H1 (cell line): Measurements from ENCODE around the gene DNAH1. TPM values are rescaled to one million over a fixed set of nuclear protein-coding genes. Genes with fewer than 3 reads are reported as not detected.
A peak's percentile ranks its signal among the peaks of the same experiment; 100 is the strongest.

Experiments
- CTCF ChIA-PET: fragments of 300-600 bp; sonication (Branson Sonifier 250); formaldehyde crosslinking; loops from one replicate; lab custom pipeline; 2021; ENCODE audit not compliant: partially characterized antibody; lab: Charles Lee
- POLR2A ChIA-PET: fragments of 300-600 bp; sonication (Branson Sonifier 250); formaldehyde crosslinking; loops from one replicate; lab custom pipeline; 2021; ENCODE audit warnings: inconsistent platforms; ENCODE audit not compliant: partially characterized antibody; lab: Charles Lee
- DNase-seq, 2 experiments: peaks; one replicate each; pipeline versions ENCODE4 v3.0.0 to v3.0.0-alpha.2; 2010 to 2022; ENCODE audit warnings: low spot score in 2 of 2, low read depth in 1 of 2, mixed read lengths in 1 of 2
- FAIRE-seq: peaks from 2 replicates; lab custom pipeline; 2011; peaks lifted over from hg19 to GRCh38; lab: Jason Lieb, UNC
- H2AFZ ChIP-seq: 2 replicates; pipeline ENCODE4 v1.8.1; 2012; ENCODE audit warnings: low read length, inconsistent platforms
- H2AK5ac ChIP-seq: 2 replicates; pipeline ENCODE4 v1.6.1; 2013; ENCODE audit warnings: low read depth, low read length
- H2BK120ac ChIP-seq: replicated peaks from 2 replicates; pipeline ENCODE3; 2013; ENCODE audit warnings: low read depth, low read length, inconsistent platforms
- H2BK12ac ChIP-seq: 2 replicates; pipeline ENCODE4 v1.6.1; 2013; ENCODE audit warnings: low read depth, low read length
- H2BK15ac ChIP-seq: 2 replicates; pipeline ENCODE4 v1.6.1; 2013; ENCODE audit warnings: low read length
- H2BK20ac ChIP-seq: 2 replicates; pipeline ENCODE4 v1.6.1; 2013; ENCODE audit warnings: low read length
- H2BK5ac ChIP-seq: 2 replicates; pipeline ENCODE4 v1.6.1; 2013; ENCODE audit warnings: low read depth, low read length
- H3K14ac ChIP-seq: 2 replicates; pipeline ENCODE4 v1.6.1; 2013; ENCODE audit warnings: inconsistent platforms; ENCODE audit not compliant: insufficient read length
- H3K18ac ChIP-seq: 2 replicates; pipeline ENCODE4 v1.6.1; 2013; ENCODE audit warnings: low read length; ENCODE audit errors: extremely low read depth
- H3K23ac ChIP-seq: 2 replicates; pipeline ENCODE4 v1.6.1; 2013; ENCODE audit warnings: inconsistent platforms; ENCODE audit not compliant: insufficient read length
- H3K23me2 ChIP-seq: 2 replicates; pipeline ENCODE4 v1.6.1; 2013; ENCODE audit warnings: low read depth, low read length
- H3K27ac ChIP-seq: 2 replicates; pipeline ENCODE4 v1.6.1; 2011; ENCODE audit warnings: low read depth, low read length, inconsistent platforms
- H3K27me3 ChIP-seq, 4 experiments: replicated peaks in 1 of 4; 1 replicate in 1 of 4; 2 replicates in 3 of 4; pipeline versions ENCODE4 v1.6.1 to v1.8.1; 2011 to 2013; ENCODE audit warnings: low read length in 3 of 4, mild to moderate bottlenecking in 3 of 4, inconsistent platforms in 2 of 4, mixed read lengths in 2 of 4, moderate library complexity in 1 of 4; ENCODE audit not compliant: control insufficient read depth in 3 of 4, insufficient read depth in 3 of 4; ENCODE audit errors: extremely low read depth in 1 of 4
- H3K36me3 ChIP-seq, 4 experiments: 2 replicates each; pipeline versions ENCODE4 v1.6.1 to v1.8.1; 2011 to 2013; ENCODE audit warnings: mild to moderate bottlenecking in 4 of 4, low read length in 3 of 4, moderate library complexity in 2 of 4, control low read depth in 1 of 4, inconsistent platforms in 1 of 4; ENCODE audit not compliant: insufficient read depth in 4 of 4, control insufficient read depth in 2 of 4
- H3K4ac ChIP-seq: replicated peaks from 2 replicates; pipeline ENCODE3; 2013; ENCODE audit warnings: low read length, low read depth, mixed read lengths, inconsistent platforms; ENCODE audit not compliant: insufficient read length
- H3K4me1 ChIP-seq, 4 experiments: replicated peaks in 1 of 4; 1 replicate in 1 of 4; 2 replicates in 3 of 4; pipeline versions ENCODE4 v1.6.1 to v1.8.1; 2011 to 2013; ENCODE audit warnings: low read length in 3 of 4, inconsistent platforms in 2 of 4, mixed read lengths in 1 of 4; ENCODE audit not compliant: insufficient read depth in 4 of 4, control insufficient read depth in 3 of 4
- H3K4me2 ChIP-seq, 2 experiments: 2 replicates each; pipeline versions ENCODE4 v1.6.1 to v1.8.1; 2011 to 2013; ENCODE audit warnings: low read depth in 2 of 2, low read length in 2 of 2, control low read depth in 1 of 2, inconsistent platforms in 1 of 2, mild to moderate bottlenecking in 1 of 2; ENCODE audit not compliant: insufficient read depth in 1 of 2
- H3K4me3 ChIP-seq, 4 experiments: fragments of 200-600, 300-600 bp in 1 of 4; sonication (generic), shearing (Covaris generic), sonication (Bioruptor Twin) in 1 of 4; 2 replicates each; pipeline versions ENCODE4 v1.5.1 to v1.8.1; 2011 to 2016; ENCODE audit warnings: low read length in 4 of 4, low read depth in 3 of 4, control low read depth in 2 of 4, inconsistent platforms in 2 of 4, mild to moderate bottlenecking in 2 of 4, mixed read lengths in 1 of 4, moderate library complexity in 1 of 4; ENCODE audit not compliant: insufficient read depth in 2 of 4; ENCODE audit errors: extremely low read depth in 1 of 4
- H3K56ac ChIP-seq: replicated peaks from 2 replicates; pipeline ENCODE3; 2013; ENCODE audit warnings: low read depth, mild to moderate bottlenecking, mixed read lengths, low read length, inconsistent platforms; ENCODE audit not compliant: insufficient read length
- H3K79me1 ChIP-seq: 2 replicates; pipeline ENCODE4 v1.6.1; 2013; ENCODE audit warnings: low read depth, low read length, control low read depth
- H3K79me2 ChIP-seq, 2 experiments: 2 replicates each; pipeline versions ENCODE4 v1.6.1 to v1.8.1; 2012 to 2013; ENCODE audit warnings: low read length in 2 of 2, mild to moderate bottlenecking in 2 of 2, inconsistent platforms in 1 of 2; ENCODE audit not compliant: insufficient read depth in 2 of 2, control insufficient read depth in 1 of 2
- H3K9ac ChIP-seq, 4 experiments: replicated peaks in 1 of 4; 1 replicate in 1 of 4; 2 replicates in 3 of 4; pipeline versions ENCODE4 v1.6.1 to v1.8.1; 2011 to 2013; ENCODE audit warnings: low read depth in 3 of 4, low read length in 3 of 4, control low read depth in 2 of 4, mild to moderate bottlenecking in 2 of 4, moderate library complexity in 2 of 4, inconsistent platforms in 1 of 4; ENCODE audit errors: extremely low read depth in 1 of 4
- H3K9me3 ChIP-seq, 2 experiments: 2 replicates each; pipeline versions ENCODE4 v1.6.1 to v1.8.1; 2012 to 2013; ENCODE audit warnings: mild to moderate bottlenecking in 2 of 2, moderate library complexity in 2 of 2, control low read depth in 1 of 2, inconsistent platforms in 1 of 2, low read depth in 1 of 2, low read length in 1 of 2, mixed read lengths in 1 of 2; ENCODE audit not compliant: insufficient read depth in 2 of 2
- H4K20me1 ChIP-seq, 2 experiments: replicated peaks in 1 of 2; 2 replicates each; pipeline versions ENCODE3 to v1.8.1; 2011 to 2013; ENCODE audit warnings: inconsistent platforms in 2 of 2, low read length in 2 of 2, mild to moderate bottlenecking in 1 of 2; ENCODE audit not compliant: insufficient read depth in 2 of 2, control insufficient read depth in 1 of 2
- H4K5ac ChIP-seq: 2 replicates; pipeline ENCODE4 v1.6.1; 2013; ENCODE audit warnings: low read length, low read depth, mixed read lengths, inconsistent platforms; ENCODE audit not compliant: insufficient read length
- H4K8ac ChIP-seq: 2 replicates; pipeline ENCODE4 v1.8.0; 2013; ENCODE audit warnings: mild to moderate bottlenecking, moderate library complexity, low read length, inconsistent platforms; ENCODE audit not compliant: insufficient read depth; ENCODE audit errors: extremely low read depth
- H4K91ac ChIP-seq: replicated peaks from 2 replicates; pipeline ENCODE3; 2013; ENCODE audit warnings: low read length, mixed read lengths, inconsistent platforms; ENCODE audit not compliant: insufficient read length
- KDM1A ChIP-seq: fragments of 200-600, 300-600 bp; sonication (generic); IDR thresholded peaks from 2 replicates; pipeline ENCODE4 v1.7.1; 2016; ENCODE audit warnings: mild to moderate bottlenecking, low read length, borderline replicate concordance
- WGBS, 2 experiments: shearing (Covaris generic) in 1 of 2; methylation state at CpG; one replicate each; pipeline versions ENCODE4 v1.1.6 to v1.1.7; 2013 to 2015; ENCODE audit warnings: low lambda C conversion rate in 2 of 2, mixed read lengths in 2 of 2, inconsistent platforms in 1 of 2, low coverage in 1 of 2, missing lambda C conversion rate in 1 of 2; ENCODE audit not compliant: insufficient replicate concordance in 2 of 2, insufficient coverage in 1 of 2, insufficient read length in 1 of 2; ENCODE audit errors: extremely low coverage in 1 of 2, missing lambda C conversion rate in 1 of 2; 5-methylcytosine and 5-hydroxymethylcytosine counted together
- polyA plus RNA-seq, 7 experiments: library from polyadenylated mRNA; depleted of rRNA in 3 of 7; stranded (reverse) in 5 of 7; unstranded in 2 of 7; fragments of >200 nt in 5 of 7; fragments of 200-250 nt in 2 of 7; gene quantifications; 1 replicate in 5 of 7; 2 replicates in 1 of 7; 4 replicates in 1 of 7; pipeline versions ENCODE4 v1.2.1 to v1.2.3, GENCODE V29; 2011 to 2013; ENCODE audit warnings: missing spikeins in 2 of 7, mixed read lengths in 2 of 7
- total RNA-seq: library from RNA; stranded (reverse); fragmentation: NEBNext Ultra II Directional; extraction: Animal tissue kit (Norgen Biotek cat#: 25700); gene quantifications from 2 replicates; pipeline ENCODE4 v1.2.1, GENCODE V29; 2021
- TF ChIP-seq, protein P1 (sequence below): IDR thresholded peaks from 2 replicates; pipeline ENCODE4 v1.6.1; 2011; ENCODE audit warnings: low read depth, mild to moderate bottlenecking, low read length; ENCODE audit not compliant: insufficient read depth
- TF ChIP-seq, protein P2 (sequence below): IDR thresholded peaks from 2 replicates; pipeline ENCODE4 v1.6.1; 2012; ENCODE audit warnings: low read length, inconsistent platforms

DNAH1 gene
- total and polyA plus RNA-seq, 2 of the 8 experiments (the other 6 are each of a cell fraction or from before 2014, with no cell fraction given), result 1.0 to 1.5 TPM

DNA sequence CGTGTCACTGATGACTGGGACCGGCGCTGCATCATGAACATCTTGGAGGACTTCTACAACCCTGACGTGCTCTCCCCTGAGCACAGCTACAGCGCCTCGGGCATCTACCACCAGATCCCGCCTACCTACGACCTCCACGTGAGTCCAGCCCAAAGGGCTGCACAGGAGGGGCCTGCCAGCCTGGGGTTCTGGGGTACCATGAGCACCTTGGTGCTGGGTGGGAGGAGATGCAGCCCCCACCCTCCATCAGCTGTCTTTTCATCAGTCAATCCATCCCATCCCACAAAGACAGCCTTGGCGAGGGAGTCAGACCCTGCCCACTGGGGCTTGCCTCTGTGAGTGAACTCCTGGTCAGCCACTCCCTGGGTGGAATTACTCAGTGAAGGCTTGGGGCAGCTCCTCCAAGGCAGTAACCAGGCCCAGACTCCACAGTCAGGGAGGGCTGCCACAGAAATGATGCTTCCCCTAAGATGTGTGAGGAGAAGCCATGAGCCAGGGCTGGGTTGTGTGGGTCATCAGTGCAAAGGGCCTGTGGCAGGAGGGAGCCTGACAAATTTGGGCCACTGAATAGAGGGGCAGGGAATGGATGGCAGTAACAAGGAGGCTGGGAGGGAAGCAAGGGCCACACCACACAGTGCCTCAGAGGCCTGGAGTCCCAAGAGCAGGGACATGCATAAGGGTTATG is 80.9 kb downstream of the DNAH1 start:
- Histone ChIP-seq H2AK5ac (no peak overlapping the region), H3K27me3 (no peaks in the 10 kb centered on the region), H2BK15ac (no peak overlapping the region), H3K4ac (no peak overlapping the region), H4K5ac (no peak overlapping the region), H2BK20ac (no peak overlapping the region), H3K14ac (no peak overlapping the region), H4K91ac (no peak overlapping the region), H3K79me1 (no peaks in the 10 kb centered on the region; the same call in 1 of the 2 replicates), H3K4me2 (no peak overlapping the region), H3K9ac (no peak overlapping the region), H3K18ac (no peak overlapping the region), H2BK5ac (no peak overlapping the region; the same call in 1 of the 2 replicates), H3K4me1 (no peaks in the 10 kb centered on the region), H2BK120ac (no peak overlapping the region), H3K23ac (no peak overlapping the region), H3K79me2 (no peaks in the 10 kb centered on the region), H3K27ac (no peak overlapping the region), H3K9me3 (no peaks in the 10 kb centered on the region), H3K23me2 (no peaks in the 10 kb centered on the region), H4K20me1 (peaks cover 2 to 9% of the 10 kb centered on the region in 2 experiments), H2AFZ (no peak overlapping the region), H3K56ac (no peak overlapping the region), H3K4me3 (no peak overlapping the region), H4K8ac (peak overlapping the region; percentile 40; the same call in 1 of the 2 replicates), H3K36me3 (peaks cover 3 to 9% (median 5%) of the 10 kb centered on the region in 4 experiments; a peak in 6 of 8 replicates), H2BK12ac (no peak overlapping the region)
- FAIRE-seq (no peak), DNase-seq (no peak)
- 83% methylated on average over 9 of the region's 10 CpGs; no CpG with 5 or more reads in 1 of the 2 experiments for WGBS, 2 experiments
- ChIA-PET POLR2A (interaction anchor here (4.3 kb wide), 1 partner anchor 9 kb away, joined by 26 read pairs; no protein-coding TSS in a partner anchor), CTCF (interaction anchor here (0.8 kb wide), 1 partner anchor 12 kb away, joined by 3 read pairs; no protein-coding TSS in a partner anchor)
- TF ChIP-seq, protein P1, sequence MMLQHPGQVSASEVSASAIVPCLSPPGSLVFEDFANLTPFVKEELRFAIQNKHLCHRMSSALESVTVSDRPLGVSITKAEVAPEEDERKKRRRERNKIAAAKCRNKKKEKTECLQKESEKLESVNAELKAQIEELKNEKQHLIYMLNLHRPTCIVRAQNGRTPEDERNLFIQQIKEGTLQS, result no peak
- 0 out of 2 replicates have a peak, but pooled peaks have one; percentile 15 for TF ChIP-seq KDM1A
- TF ChIP-seq, protein P2, sequence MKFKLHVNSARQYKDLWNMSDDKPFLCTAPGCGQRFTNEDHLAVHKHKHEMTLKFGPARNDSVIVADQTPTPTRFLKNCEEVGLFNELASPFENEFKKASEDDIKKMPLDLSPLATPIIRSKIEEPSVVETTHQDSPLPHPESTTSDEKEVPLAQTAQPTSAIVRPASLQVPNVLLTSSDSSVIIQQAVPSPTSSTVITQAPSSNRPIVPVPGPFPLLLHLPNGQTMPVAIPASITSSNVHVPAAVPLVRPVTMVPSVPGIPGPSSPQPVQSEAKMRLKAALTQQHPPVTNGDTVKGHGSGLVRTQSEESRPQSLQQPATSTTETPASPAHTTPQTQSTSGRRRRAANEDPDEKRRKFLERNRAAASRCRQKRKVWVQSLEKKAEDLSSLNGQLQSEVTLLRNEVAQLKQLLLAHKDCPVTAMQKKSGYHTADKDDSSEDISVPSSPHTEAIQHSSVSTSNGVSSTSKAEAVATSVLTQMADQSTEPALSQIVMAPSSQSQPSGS, result no peak
